HEK293 (cell line): ENCODE results near the gene EML1.

Experiments used
- CTCF ChIA-PET: fragments of 350-600 bp; formaldehyde crosslinking; extraction: SDS; loops from one replicate; lab custom pipeline; 2021; ENCODE audit warnings: antibody characterized with exemption; lab: Yijun Ruan, JAX
- POLR2A ChIA-PET: fragments of 300-600 bp; formaldehyde crosslinking; extraction: SDS; loops from one replicate; lab custom pipeline; 2020; ENCODE audit warnings: antibody characterized with exemption, inconsistent platforms; lab: Yijun Ruan, JAX
- H3K27ac ChIP-seq: fragments of 200-500 bp; sonication (Bioruptor generic); 2 replicates; pipeline ENCODE4 v1.5.1; 2014; ENCODE audit warnings: low read depth, low read length, control low read depth, inconsistent platforms; ENCODE audit errors: extremely low read depth
- H3K36me3 ChIP-seq, 2 experiments: fragments of 200-500 bp in 1 of 2; sonication (Bioruptor generic) in 1 of 2; 1 replicate in 1 of 2; 2 replicates in 1 of 2; pipeline ENCODE4 v1.5.1; 2014 to 2017; ENCODE audit warnings: inconsistent platforms in 2 of 2, low read length in 2 of 2; ENCODE audit not compliant: control insufficient read depth in 2 of 2, insufficient read depth in 1 of 2
- H3K4me1 ChIP-seq: fragments of 200-500 bp; sonication (Bioruptor generic); 2 replicates; pipeline ENCODE4 v1.5.1; 2014; ENCODE audit warnings: mild to moderate bottlenecking, low read length, inconsistent platforms; ENCODE audit not compliant: control insufficient read depth, insufficient read depth
- H3K4me3 ChIP-seq: 2 replicates; pipeline ENCODE4 v1.5.1; 2011; ENCODE audit warnings: low read depth, mild to moderate bottlenecking, control low read depth, low read length, moderate library complexity
- H3K9me3 ChIP-seq: fragments of 200-500 bp; sonication (Bioruptor generic); 2 replicates; pipeline ENCODE4 v1.5.1; 2014; ENCODE audit warnings: low read depth, low read length, inconsistent platforms; ENCODE audit not compliant: control insufficient read depth, insufficient read depth
- GLIS1 ChIP-seq: fragments of 450-650 bp; formaldehyde crosslinking; IDR thresholded peaks from 2 replicates; pipeline ENCODE4 v1.5.1; 2016; ENCODE audit warnings: missing biosample characterization, missing genetic modification characterization
- KLF16 ChIP-seq: fragments of 450-650 bp; formaldehyde crosslinking; IDR thresholded peaks from 2 replicates; pipeline ENCODE4 v1.5.1; 2017; ENCODE audit warnings: missing biosample characterization, missing genetic modification characterization
- ZFP3 ChIP-seq: fragments of 450-650 bp; formaldehyde crosslinking; IDR thresholded peaks from 2 replicates; pipeline ENCODE4 v1.5.1; 2016; ENCODE audit warnings: low read depth, missing biosample characterization, missing genetic modification characterization
- ZNF112 ChIP-seq: fragments of 450-650 bp; formaldehyde crosslinking; IDR thresholded peaks from 2 replicates; pipeline ENCODE4 v1.5.0; 2017; ENCODE audit warnings: missing biosample characterization, missing genetic modification characterization
- ZNF16 ChIP-seq: fragments of 450-650 bp; formaldehyde crosslinking; IDR thresholded peaks from 2 replicates; pipeline ENCODE4 v1.5.1; 2016; ENCODE audit warnings: low read depth, missing biosample characterization, missing genetic modification characterization
- ZNF214 ChIP-seq: fragments of 450-650 bp; formaldehyde crosslinking; IDR thresholded peaks from 2 replicates; pipeline ENCODE4 v1.5.1; 2017; ENCODE audit warnings: missing biosample characterization, mild to moderate bottlenecking, missing genetic modification characterization, borderline replicate concordance
- ZNF221 ChIP-seq: fragments of 450-650 bp; formaldehyde crosslinking; IDR thresholded peaks from 2 replicates; pipeline ENCODE4 v1.5.1; 2017; ENCODE audit warnings: missing biosample characterization, missing genetic modification characterization, borderline replicate concordance
- ZNF335 ChIP-seq: fragments of 450-650 bp; formaldehyde crosslinking; conservative IDR thresholded peaks from 2 replicates; pipeline ENCODE4 v1.5.1; 2016; ENCODE audit warnings: missing biosample characterization, missing genetic modification characterization
- ZNF544 ChIP-seq: fragments of 450-650 bp; formaldehyde crosslinking; IDR thresholded peaks from 2 replicates; pipeline ENCODE4 v1.5.0; 2017; ENCODE audit warnings: missing biosample characterization, missing genetic modification characterization
- ZNF560 ChIP-seq: fragments of 450-650 bp; formaldehyde crosslinking; IDR thresholded peaks from 2 replicates; pipeline ENCODE4 v1.5.1; 2017; ENCODE audit warnings: missing biosample characterization, missing genetic modification characterization, borderline replicate concordance
- ZNF677 ChIP-seq: fragments of 450-650 bp; IDR thresholded peaks from 2 replicates; pipeline ENCODE4 v1.5.0; 2018; ENCODE audit warnings: missing biosample characterization, mild to moderate bottlenecking, missing genetic modification characterization, moderate library complexity
- ZSCAN30 ChIP-seq: fragments of 450-650 bp; IDR thresholded peaks from 2 replicates; pipeline ENCODE4 v1.5.1; 2018; ENCODE audit warnings: missing biosample characterization, mild to moderate bottlenecking, missing genetic modification characterization, moderate library complexity
- ZXDB ChIP-seq: fragments of 450-650 bp; formaldehyde crosslinking; IDR thresholded peaks from 2 replicates; pipeline ENCODE4 v1.5.1; 2016; ENCODE audit warnings: missing biosample characterization, missing genetic modification characterization
- TF ChIP-seq, protein P1 (sequence below): fragments of 450-650 bp; formaldehyde crosslinking; IDR thresholded peaks from 2 replicates; pipeline ENCODE4 v1.5.1; 2016; ENCODE audit warnings: missing biosample characterization, missing genetic modification characterization
- TF ChIP-seq, protein P2 (sequence below): fragments of 450-650 bp; formaldehyde crosslinking; optimal IDR thresholded peaks from 2 replicates; pipeline ENCODE3; 2016; ENCODE audit warnings: missing biosample characterization, mild to moderate bottlenecking, missing genetic modification characterization
- TF ChIP-seq, protein P3 (sequence below): fragments of 450-650 bp; formaldehyde crosslinking; IDR thresholded peaks from 2 replicates; pipeline ENCODE4 v1.5.1; 2017; ENCODE audit warnings: missing biosample characterization, missing genetic modification characterization
- TF ChIP-seq, protein P4 (sequence below): fragments of 450-650 bp; formaldehyde crosslinking; IDR thresholded peaks from 2 replicates; pipeline ENCODE4 v1.5.0; 2017; ENCODE audit warnings: missing biosample characterization, missing genetic modification characterization, borderline replicate concordance
- TF ChIP-seq, protein P5 (sequence below): fragments of 450-650 bp; formaldehyde crosslinking; IDR thresholded peaks from 2 replicates; pipeline ENCODE4 v1.5.1; 2016; ENCODE audit warnings: missing biosample characterization, missing genetic modification characterization

Gene EML1

DNA sequence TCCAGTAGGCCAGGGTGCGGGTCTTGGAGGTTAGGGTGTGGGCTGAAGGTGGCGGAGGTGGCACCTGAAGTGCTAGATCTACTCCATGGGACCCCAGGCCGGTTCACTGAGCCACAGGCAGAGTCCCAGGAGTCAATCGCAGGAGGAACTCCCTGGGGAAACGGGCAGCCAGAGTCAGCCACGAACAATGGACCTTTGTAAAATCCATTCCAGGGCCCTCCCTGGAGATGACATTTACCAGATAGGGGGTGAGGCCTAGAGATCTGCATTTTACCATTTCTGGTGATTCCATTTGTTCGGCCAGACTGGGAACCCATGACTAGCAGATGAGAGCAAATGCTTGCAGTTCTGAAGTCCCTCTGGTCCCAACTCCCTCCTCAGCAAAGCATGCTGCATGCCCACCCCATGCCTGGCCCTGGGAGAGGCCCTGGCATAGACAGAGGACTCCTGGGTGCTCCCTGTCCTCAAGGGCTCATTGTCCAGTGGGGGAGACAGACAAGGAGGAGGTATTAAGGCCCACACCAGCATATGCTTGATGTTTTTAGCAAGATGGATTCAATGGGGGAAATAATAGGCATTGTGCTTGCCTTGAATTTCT lies 115.5 kb downstream of the EML1 start:
- POLR2A ChIA-PET = no interaction called here
- CTCF ChIA-PET = no interaction called here
- Histone ChIP-seq H3K4me3 (no peak overlapping the region), H3K27ac (no peak overlapping the region), H3K9me3 (no peaks in the 10 kb centered on the region), H3K36me3 (peaks cover 6 to 18% of the 10 kb centered on the region in 2 experiments; a peak in 2 of 3 replicates), H3K4me1 (no peaks in the 10 kb centered on the region)
- TF ChIP-seq, protein P1, sequence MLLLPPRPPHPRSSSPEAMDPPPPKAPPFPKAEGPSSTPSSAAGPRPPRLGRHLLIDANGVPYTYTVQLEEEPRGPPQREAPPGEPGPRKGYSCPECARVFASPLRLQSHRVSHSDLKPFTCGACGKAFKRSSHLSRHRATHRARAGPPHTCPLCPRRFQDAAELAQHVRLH (tag by site-specific recombination) = no peak
- TF ChIP-seq ZXDB (tag by site-specific recombination) = no peak
- TF ChIP-seq, protein P2, sequence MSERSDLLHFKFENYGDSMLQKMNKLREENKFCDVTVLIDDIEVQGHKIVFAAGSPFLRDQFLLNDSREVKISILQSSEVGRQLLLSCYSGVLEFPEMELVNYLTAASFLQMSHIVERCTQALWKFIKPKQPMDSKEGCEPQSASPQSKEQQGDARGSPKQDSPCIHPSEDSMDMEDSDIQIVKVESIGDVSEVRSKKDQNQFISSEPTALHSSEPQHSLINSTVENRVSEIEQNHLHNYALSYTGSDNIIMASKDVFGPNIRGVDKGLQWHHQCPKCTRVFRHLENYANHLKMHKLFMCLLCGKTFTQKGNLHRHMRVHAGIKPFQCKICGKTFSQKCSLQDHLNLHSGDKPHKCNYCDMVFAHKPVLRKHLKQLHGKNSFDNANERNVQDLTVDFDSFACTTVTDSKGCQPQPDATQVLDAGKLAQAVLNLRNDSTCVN (tag by site-specific recombination) = no peak
- no peak for TF ChIP-seq ZNF16 (tag by site-specific recombination)
- TF ChIP-seq KLF16 (tag by site-specific recombination) = no peak
- TF ChIP-seq, protein P3, sequence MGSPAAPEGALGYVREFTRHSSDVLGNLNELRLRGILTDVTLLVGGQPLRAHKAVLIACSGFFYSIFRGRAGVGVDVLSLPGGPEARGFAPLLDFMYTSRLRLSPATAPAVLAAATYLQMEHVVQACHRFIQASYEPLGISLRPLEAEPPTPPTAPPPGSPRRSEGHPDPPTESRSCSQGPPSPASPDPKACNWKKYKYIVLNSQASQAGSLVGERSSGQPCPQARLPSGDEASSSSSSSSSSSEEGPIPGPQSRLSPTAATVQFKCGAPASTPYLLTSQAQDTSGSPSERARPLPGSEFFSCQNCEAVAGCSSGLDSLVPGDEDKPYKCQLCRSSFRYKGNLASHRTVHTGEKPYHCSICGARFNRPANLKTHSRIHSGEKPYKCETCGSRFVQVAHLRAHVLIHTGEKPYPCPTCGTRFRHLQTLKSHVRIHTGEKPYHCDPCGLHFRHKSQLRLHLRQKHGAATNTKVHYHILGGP (tag by site-specific recombination) = no peak
- no peak for TF ChIP-seq ZSCAN30 (tag by site-specific recombination)
- no peak for TF ChIP-seq ZNF221 (tag by site-specific recombination)
- TF ChIP-seq, protein P4, sequence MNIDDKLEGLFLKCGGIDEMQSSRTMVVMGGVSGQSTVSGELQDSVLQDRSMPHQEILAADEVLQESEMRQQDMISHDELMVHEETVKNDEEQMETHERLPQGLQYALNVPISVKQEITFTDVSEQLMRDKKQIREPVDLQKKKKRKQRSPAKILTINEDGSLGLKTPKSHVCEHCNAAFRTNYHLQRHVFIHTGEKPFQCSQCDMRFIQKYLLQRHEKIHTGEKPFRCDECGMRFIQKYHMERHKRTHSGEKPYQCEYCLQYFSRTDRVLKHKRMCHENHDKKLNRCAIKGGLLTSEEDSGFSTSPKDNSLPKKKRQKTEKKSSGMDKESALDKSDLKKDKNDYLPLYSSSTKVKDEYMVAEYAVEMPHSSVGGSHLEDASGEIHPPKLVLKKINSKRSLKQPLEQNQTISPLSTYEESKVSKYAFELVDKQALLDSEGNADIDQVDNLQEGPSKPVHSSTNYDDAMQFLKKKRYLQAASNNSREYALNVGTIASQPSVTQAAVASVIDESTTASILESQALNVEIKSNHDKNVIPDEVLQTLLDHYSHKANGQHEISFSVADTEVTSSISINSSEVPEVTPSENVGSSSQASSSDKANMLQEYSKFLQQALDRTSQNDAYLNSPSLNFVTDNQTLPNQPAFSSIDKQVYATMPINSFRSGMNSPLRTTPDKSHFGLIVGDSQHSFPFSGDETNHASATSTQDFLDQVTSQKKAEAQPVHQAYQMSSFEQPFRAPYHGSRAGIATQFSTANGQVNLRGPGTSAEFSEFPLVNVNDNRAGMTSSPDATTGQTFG (tag by site-specific recombination) = no peak
- no peak for TF ChIP-seq ZNF560 (tag by site-specific recombination)
- TF ChIP-seq ZNF112 (tag by site-specific recombination) = no peak
- TF ChIP-seq ZNF214 (tag by site-specific recombination) = no peak
- TF ChIP-seq ZNF544 (tag by site-specific recombination) = no peak
- TF ChIP-seq ZNF677 = no peak
- no peak for TF ChIP-seq ZFP3 (tag by site-specific recombination)

DNA sequence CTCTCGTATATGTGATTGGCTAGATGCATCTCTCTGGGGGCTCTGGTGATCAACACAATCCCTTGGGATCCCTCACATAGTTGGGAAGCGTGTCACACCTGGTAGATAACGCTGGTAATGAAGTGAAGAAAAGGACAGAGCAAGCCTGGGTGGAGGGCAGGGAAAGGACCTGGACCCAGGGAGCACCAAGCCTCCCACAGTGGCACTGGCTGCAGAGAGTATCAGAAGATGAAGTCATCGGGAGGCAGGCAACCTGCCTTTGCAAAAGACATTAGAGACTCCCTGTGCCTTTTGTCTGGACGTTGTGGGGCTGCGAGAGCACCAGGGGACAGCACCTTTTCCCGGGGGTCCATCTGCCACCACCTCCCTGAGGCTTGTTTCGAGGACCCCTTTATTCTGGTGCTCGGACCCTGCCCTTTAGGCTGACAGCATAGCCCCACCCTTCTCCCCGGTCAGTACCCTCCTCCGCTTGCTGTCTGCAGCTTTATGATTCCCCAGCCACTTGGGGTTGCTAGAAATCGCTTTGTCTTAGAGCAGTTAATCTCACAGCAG lies 116.4 kb downstream of the EML1 start:
- Histone ChIP-seq H3K27ac (no peak overlapping the region), H3K36me3 (peaks cover 3 to 25% of the 10 kb centered on the region in 2 experiments; a peak in 2 of 3 replicates), H3K9me3 (no peaks in the 10 kb centered on the region), H3K4me1 (no peaks in the 10 kb centered on the region), H3K4me3 (no peak overlapping the region)
- ChIA-PET CTCF (interaction anchor here (0.6 kb wide), 1 partner anchor 186 kb away, joined by 4 read pairs; no protein-coding TSS in a partner anchor), POLR2A (no interaction called here)
- TF ChIP-seq GLIS1 (tag by site-specific recombination) = peak; percentile 12; the same call in 1 of the 2 replicates
- TF ChIP-seq ZNF335 (tag by site-specific recombination) = no peak
- TF ChIP-seq, protein P5, sequence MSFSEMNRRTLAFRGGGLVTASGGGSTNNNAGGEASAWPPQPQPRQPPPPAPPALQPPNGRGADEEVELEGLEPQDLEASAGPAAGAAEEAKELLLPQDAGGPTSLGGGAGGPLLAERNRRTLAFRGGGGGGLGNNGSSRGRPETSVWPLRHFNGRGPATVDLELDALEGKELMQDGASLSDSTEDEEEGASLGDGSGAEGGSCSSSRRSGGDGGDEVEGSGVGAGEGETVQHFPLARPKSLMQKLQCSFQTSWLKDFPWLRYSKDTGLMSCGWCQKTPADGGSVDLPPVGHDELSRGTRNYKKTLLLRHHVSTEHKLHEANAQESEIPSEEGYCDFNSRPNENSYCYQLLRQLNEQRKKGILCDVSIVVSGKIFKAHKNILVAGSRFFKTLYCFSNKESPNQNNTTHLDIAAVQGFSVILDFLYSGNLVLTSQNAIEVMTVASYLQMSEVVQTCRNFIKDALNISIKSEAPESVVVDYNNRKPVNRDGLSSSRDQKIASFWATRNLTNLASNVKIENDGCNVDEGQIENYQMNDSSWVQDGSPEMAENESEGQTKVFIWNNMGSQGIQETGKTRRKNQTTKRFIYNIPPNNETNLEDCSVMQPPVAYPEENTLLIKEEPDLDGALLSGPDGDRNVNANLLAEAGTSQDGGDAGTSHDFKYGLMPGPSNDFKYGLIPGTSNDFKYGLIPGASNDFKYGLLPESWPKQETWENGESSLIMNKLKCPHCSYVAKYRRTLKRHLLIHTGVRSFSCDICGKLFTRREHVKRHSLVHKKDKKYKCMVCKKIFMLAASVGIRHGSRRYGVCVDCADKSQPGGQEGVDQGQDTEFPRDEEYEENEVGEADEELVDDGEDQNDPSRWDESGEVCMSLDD = no peak
